ENCODE results near the gene CYP4F3.

CYP4F3 gene

GRCh38 chr19:15651791-15652190, 11.1 kb downstream of the CYP4F3 start:
- Histone ChIP-seq H3K4me3 (ENCODE audit: low read depth, low read length) (no peak overlapping the region), H3K36me3 (replicated peaks) (no peaks in the 10 kb centered on the region), H3K27me3 (replicated peaks) (no peaks in the 10 kb centered on the region), H3K27ac (no peak overlapping the region)
- in situ Hi-C loops (cut with HindIII; ENCODE audit: low pct_ligation_motif_present, low sequenced_read_pairs) = no loop called here
- DNase-seq = no peak
- TF ChIP-seq, protein P1, sequence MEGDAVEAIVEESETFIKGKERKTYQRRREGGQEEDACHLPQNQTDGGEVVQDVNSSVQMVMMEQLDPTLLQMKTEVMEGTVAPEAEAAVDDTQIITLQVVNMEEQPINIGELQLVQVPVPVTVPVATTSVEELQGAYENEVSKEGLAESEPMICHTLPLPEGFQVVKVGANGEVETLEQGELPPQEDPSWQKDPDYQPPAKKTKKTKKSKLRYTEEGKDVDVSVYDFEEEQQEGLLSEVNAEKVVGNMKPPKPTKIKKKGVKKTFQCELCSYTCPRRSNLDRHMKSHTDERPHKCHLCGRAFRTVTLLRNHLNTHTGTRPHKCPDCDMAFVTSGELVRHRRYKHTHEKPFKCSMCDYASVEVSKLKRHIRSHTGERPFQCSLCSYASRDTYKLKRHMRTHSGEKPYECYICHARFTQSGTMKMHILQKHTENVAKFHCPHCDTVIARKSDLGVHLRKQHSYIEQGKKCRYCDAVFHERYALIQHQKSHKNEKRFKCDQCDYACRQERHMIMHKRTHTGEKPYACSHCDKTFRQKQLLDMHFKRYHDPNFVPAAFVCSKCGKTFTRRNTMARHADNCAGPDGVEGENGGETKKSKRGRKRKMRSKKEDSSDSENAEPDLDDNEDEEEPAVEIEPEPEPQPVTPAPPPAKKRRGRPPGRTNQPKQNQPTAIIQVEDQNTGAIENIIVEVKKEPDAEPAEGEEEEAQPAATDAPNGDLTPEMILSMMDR (IDR thresholded peaks at IDR 0.05; ENCODE audit: low read depth, low read length, missing control alignments) = no peak

DNA sequence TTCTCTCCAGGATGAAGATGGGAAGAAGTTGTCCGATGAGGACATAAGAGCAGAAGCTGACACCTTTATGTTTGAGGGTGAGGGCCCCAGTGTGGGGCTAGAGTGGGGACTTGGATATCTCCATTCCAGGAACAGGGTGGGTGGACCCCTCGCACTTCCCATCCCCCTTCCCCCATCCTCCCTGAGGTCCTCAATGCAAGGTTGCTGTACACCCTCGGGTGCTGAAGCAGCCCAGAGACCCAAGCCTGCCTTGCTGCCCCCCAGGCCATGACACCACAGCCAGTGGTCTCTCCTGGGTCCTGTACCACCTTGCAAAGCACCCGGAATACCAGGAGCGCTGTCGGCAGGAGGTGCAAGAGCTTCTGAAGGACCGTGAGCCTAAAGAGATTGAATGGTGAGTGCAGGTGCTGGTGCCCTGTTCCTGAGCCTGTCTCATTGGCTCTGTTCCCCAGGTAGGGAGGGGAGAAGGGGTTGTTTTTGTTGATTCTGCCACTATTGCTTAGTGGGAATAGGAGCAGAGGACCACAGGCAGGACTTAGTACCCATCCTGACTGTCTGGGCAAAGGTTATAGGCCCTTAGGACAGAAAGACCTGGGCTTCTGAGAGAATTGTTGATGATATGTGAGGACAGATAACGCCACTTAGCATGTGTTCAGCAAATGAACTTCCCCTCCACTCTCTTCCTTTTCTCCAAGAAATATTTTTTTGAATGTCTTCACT, 12.0 kb downstream of the CYP4F3 start:
- H3K36me3 ChIP-seq (replicated peaks) = no peaks in the 10 kb centered on the region
- TF ChIP-seq, protein P1 (IDR thresholded peaks at IDR 0.05; ENCODE audit: low read depth, low read length, missing control alignments) = no peak
- no peak overlapping the region for H3K27ac ChIP-seq
- DNase-seq = no peak
- no peaks in the 10 kb centered on the region for H3K27me3 ChIP-seq (replicated peaks)
- H3K4me3 ChIP-seq (ENCODE audit: low read depth, low read length) = no peak overlapping the region
- in situ Hi-C loops (cut with HindIII; ENCODE audit: low pct_ligation_motif_present, low sequenced_read_pairs) = no loop called here

GRCh38 chr19:15656467-15656866, 15.8 kb downstream of the CYP4F3 start:
- H3K4me3 ChIP-seq (ENCODE audit: low read depth, low read length) = no peak overlapping the region
- H3K27me3 ChIP-seq (replicated peaks) = no peaks in the 10 kb centered on the region
- no peak for DNase-seq
- TF ChIP-seq, protein P1 (IDR thresholded peaks at IDR 0.05; ENCODE audit: low read depth, low read length, missing control alignments) = no peak
- H3K36me3 ChIP-seq (replicated peaks) = no peaks in the 10 kb centered on the region
- in situ Hi-C loops (cut with HindIII; ENCODE audit: low pct_ligation_motif_present, low sequenced_read_pairs) = no loop called here
- H3K27ac ChIP-seq = no peak overlapping the region

- TF ChIP-seq, protein P1 (IDR thresholded peaks at IDR 0.05; ENCODE audit: low read depth, low read length, missing control alignments) = no peak
- in situ Hi-C loops (cut with HindIII; ENCODE audit: low pct_ligation_motif_present, low sequenced_read_pairs) = no loop called here
- H3K27ac ChIP-seq = no peak overlapping the region
- H3K36me3 ChIP-seq (replicated peaks) = no peaks in the 10 kb centered on the region
- no peaks in the 10 kb centered on the region for H3K27me3 ChIP-seq (replicated peaks)
- no peak for DNase-seq
- H3K4me3 ChIP-seq (ENCODE audit: low read depth, low read length) = no peak overlapping the region
Measured at GRCh38 chr19:15663247-15663646, 22.6 kb downstream of the CYP4F3 start.

DNA sequence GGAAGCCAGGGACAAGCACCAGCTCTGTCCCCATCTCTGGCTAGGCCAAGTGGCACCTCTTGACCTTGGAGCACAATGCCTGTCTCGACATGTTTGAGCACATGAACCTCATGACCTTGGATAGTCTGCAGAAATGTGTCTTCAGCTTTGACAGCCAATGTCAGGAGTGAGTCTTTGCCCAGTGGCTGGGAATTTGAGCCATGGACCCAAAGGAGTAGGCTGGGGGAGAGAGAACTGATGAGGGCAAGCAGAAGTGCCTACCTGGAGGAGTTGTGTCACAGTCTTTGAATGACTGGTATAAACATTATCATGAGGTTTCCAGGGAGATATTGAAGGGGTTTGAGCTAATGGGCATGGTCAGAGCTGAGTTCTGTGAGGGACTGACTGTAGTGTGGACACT, 25.5 kb downstream of the CYP4F3 start:
- no peak for DNase-seq
- Histone ChIP-seq H3K27me3 (replicated peaks) (no peaks in the 10 kb centered on the region), H3K4me3 (ENCODE audit: low read depth, low read length) (no peak overlapping the region), H3K27ac (no peak overlapping the region), H3K36me3 (replicated peaks) (no peaks in the 10 kb centered on the region)
- TF ChIP-seq, protein P1 (IDR thresholded peaks at IDR 0.05; ENCODE audit: low read depth, low read length, missing control alignments) = no peak
- in situ Hi-C loops (cut with HindIII; ENCODE audit: low pct_ligation_motif_present, low sequenced_read_pairs) = no loop called here

DNA sequence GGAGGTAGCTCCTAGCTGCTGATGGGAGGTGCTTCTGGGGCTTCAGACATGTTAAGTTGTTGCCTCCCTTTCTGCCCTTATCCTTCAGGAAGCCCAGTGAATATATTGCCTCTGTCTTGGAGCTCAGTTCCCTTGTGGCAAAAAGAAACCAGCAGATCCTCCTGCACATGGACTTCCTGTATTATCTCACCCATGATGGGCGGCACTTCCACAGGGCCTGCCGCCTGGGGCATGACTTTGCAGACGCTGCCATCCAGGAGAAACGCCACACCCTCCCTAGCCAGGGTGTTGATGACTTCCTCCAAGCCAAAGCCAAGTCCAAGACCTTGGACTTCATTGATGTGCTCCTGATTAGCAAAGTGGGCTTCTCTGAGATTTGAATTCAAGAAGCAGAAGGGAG, 26.2 kb downstream of the CYP4F3 start:
- in situ Hi-C loops (cut with HindIII; ENCODE audit: low pct_ligation_motif_present, low sequenced_read_pairs) = no loop called here

More for the DNA sequence above, 26.2 kb downstream of the CYP4F3 start:
- Histone ChIP-seq H3K27ac (no peak overlapping the region), H3K36me3 (replicated peaks) (no peaks in the 10 kb centered on the region), H3K4me3 (ENCODE audit: low read depth, low read length) (no peak overlapping the region), H3K27me3 (replicated peaks) (no peaks in the 10 kb centered on the region)
- no peak for DNase-seq
- TF ChIP-seq, protein P1 (IDR thresholded peaks at IDR 0.05; ENCODE audit: low read depth, low read length, missing control alignments) = no peak
